HepG2 (cell line): Measurements from ENCODE around the gene ZBTB7B. TPM values are rescaled to one million over a fixed set of nuclear protein-coding genes. Genes with fewer than 3 reads are reported as not detected.
A peak's percentile ranks its signal among the peaks of the same experiment; 100 is the strongest.

ENCODE experiments used
- CBX2 ChIP-seq, 2 experiments: fragments of 200-600 bp in 1 of 2; sonication (generic); formaldehyde crosslinking in 1 of 2; IDR thresholded peaks; 2 replicates each; pipeline versions ENCODE4 v1.7.0 to v1.8.1; 2018 to 2022; ENCODE audit warnings: low read depth in 2 of 2, low read length in 1 of 2, mild to moderate bottlenecking in 1 of 2, missing genetic modification reagents in 1 of 2
- CEBPB ChIP-seq: IDR thresholded peaks from 2 replicates; pipeline ENCODE4 v1.6.1; 2011; ENCODE audit warnings: low read depth, low read length, improper control_type of control experiment, borderline replicate concordance
- FOXO4 ChIP-seq: sonication (generic); formaldehyde crosslinking; conservative IDR thresholded peaks from 2 replicates; pipeline ENCODE4 v1.8.1; 2023; ENCODE audit warnings: missing genetic modification reagents
- HCFC1 ChIP-seq: fragments of 150-350 bp; IDR thresholded peaks from 2 replicates; pipeline ENCODE4 v1.6.1; 2014; ENCODE audit warnings: low read depth, low read length
- HMGA1 ChIP-seq: sonication (generic); formaldehyde crosslinking; conservative IDR thresholded peaks from 2 replicates; pipeline ENCODE4 v1.4.0; 2020; ENCODE audit warnings: missing genetic modification reagents
- IRF9 ChIP-seq: sonication (generic); formaldehyde crosslinking; IDR thresholded peaks from 2 replicates; pipeline ENCODE4 v1.8.0; 2022; ENCODE audit warnings: missing genetic modification reagents, mild to moderate bottlenecking, borderline replicate concordance
- JARID2 ChIP-seq: sonication (generic); formaldehyde crosslinking; IDR thresholded peaks from 2 replicates; pipeline ENCODE4 v1.8.1; 2023; ENCODE audit warnings: missing genetic modification reagents, inconsistent platforms; ENCODE audit not compliant: insufficient replicate concordance
- KLF6 ChIP-seq: IDR thresholded peaks from 2 replicates; pipeline ENCODE4 v1.8.0; 2016; ENCODE audit warnings: missing biosample characterization, missing genetic modification reagents
- ZHX2 ChIP-seq, 2 experiments: sonication (generic) in 1 of 2; formaldehyde crosslinking in 1 of 2; IDR thresholded peaks; 2 replicates each; pipeline versions ENCODE4 v1.6.1 to v1.9.0; 2014 to 2022; ENCODE audit warnings: antibody characterized with exemption in 1 of 2, borderline replicate concordance in 1 of 2, inconsistent platforms in 1 of 2, low read depth in 1 of 2, missing genetic modification reagents in 1 of 2
- ZNF180 ChIP-seq: sonication (generic); formaldehyde crosslinking; IDR thresholded peaks from 2 replicates; pipeline ENCODE4 v1.4.0; 2020; ENCODE audit warnings: low read depth, missing genetic modification reagents, borderline replicate concordance
- ZNF432 ChIP-seq: sonication (generic); formaldehyde crosslinking; IDR thresholded peaks from 2 replicates; pipeline ENCODE4 v1.5.0; 2020; ENCODE audit warnings: missing genetic modification reagents, mild to moderate bottlenecking, borderline replicate concordance
- ZNF674 ChIP-seq: sonication (generic); formaldehyde crosslinking; IDR thresholded peaks from 2 replicates; pipeline ENCODE4 v1.5.0; 2020; ENCODE audit warnings: low read depth, mild to moderate bottlenecking, missing genetic modification reagents
- ZNF704 ChIP-seq: sonication (generic); formaldehyde crosslinking; IDR thresholded peaks from 2 replicates; pipeline ENCODE4 v1.8.1; 2023; ENCODE audit warnings: mild to moderate bottlenecking, inconsistent platforms, moderate library complexity, missing genetic modification reagents, borderline replicate concordance
- ZNF800 ChIP-seq: sonication (generic); formaldehyde crosslinking; IDR thresholded peaks from 2 replicates; pipeline ENCODE4 v1.4.0; 2020; ENCODE audit warnings: missing genetic modification reagents
- ZNF816 ChIP-seq: sonication (generic); formaldehyde crosslinking; IDR thresholded peaks from 2 replicates; pipeline ENCODE4 v1.8.0; 2022; ENCODE audit warnings: missing genetic modification reagents, mild to moderate bottlenecking, borderline replicate concordance
- ZZZ3 ChIP-seq: sonication (generic); formaldehyde crosslinking; IDR thresholded peaks from 2 replicates; pipeline ENCODE4 v1.4.0; 2020; ENCODE audit warnings: missing genetic modification reagents, mild to moderate bottlenecking, borderline replicate concordance
- polyA plus RNA-seq, 8 experiments: library from polyadenylated mRNA; depleted of rRNA in 3 of 8; stranded (reverse) in 7 of 8; unstranded in 1 of 8; fragments of >200 nt; fragmentation: Illumina TruSeq in 4 of 8; extraction: Trizol in 4 of 8; gene quantifications; 2 replicates each; pipeline versions ENCODE4 v1.2.1 to v1.2.3, GENCODE V29; 2011 to 2016; ENCODE audit warnings: low read depth in 4 of 8, missing spikeins in 1 of 8, mixed read lengths in 1 of 8; ENCODE audit not compliant: insufficient read depth in 1 of 8
- total RNA-seq, 5 experiments: library from RNA; depleted of rRNA; stranded (reverse); fragments of >200 nt; fragmentation: Illumina TruSeq; extraction: Trizol; gene quantifications; 2 replicates each; pipeline ENCODE4 v1.2.3, GENCODE V29; 2016; ENCODE audit warnings: low read depth in 1 of 5

The ZBTB7B gene
- total and polyA plus RNA-seq, 2 of the 13 experiments (the other 11 are each of a cell fraction or from before 2014, with no cell fraction given): 15.5 to 17.5 TPM

GRCh38 chr1:155003227-155003765 lies 694 bp downstream of the ZBTB7B start (continued):
- no peak for TF ChIP-seq ZNF674 (CRISPR knock-in tag)
- TF ChIP-seq CBX2 (IDR thresholded peaks at IDR 0.05; ENCODE audit: low read depth, low read length): no peak
- TF ChIP-seq CBX2 (CRISPR knock-in tag; IDR thresholded peaks at IDR 0.05; ENCODE audit: low read depth): no peak
- TF ChIP-seq ZNF816 (CRISPR knock-in tag): no peak
- no peak for TF ChIP-seq HCFC1
- TF ChIP-seq ZNF180 (CRISPR knock-in tag): no peak
- TF ChIP-seq IRF9 (CRISPR knock-in tag): peak; percentile 14; the same call in 1 of the 2 replicates
- TF ChIP-seq ZNF800 (CRISPR knock-in tag): no peak
- TF ChIP-seq JARID2 (CRISPR knock-in tag): no peak
- TF ChIP-seq ZNF432 (CRISPR knock-in tag): no peak
- no peak for TF ChIP-seq ZZZ3 (CRISPR knock-in tag)
- TF ChIP-seq ZNF704 (CRISPR knock-in tag): no peak
- no peak for TF ChIP-seq CEBPB
- no peak for TF ChIP-seq KLF6
- TF ChIP-seq HMGA1 (CRISPR knock-in tag): no peak
- 0 out of 2 replicates have a peak, but pooled peaks have one; percentile 13 for TF ChIP-seq FOXO4 (CRISPR knock-in tag)
- no peak for TF ChIP-seq ZHX2 (IDR thresholded peaks at IDR 0.05; ENCODE audit: low read depth)
- TF ChIP-seq ZHX2 (CRISPR knock-in tag; IDR thresholded peaks at IDR 0.05; ENCODE audit: borderline replicate concordance): no peak
